Left forelimb (tissue), 1 donor: ENCODE data around the gene LRTM2.
"Not testable (repeated sequence)": the region's sequence is repeated elsewhere in the genome, so short reads cannot be mapped to it uniquely, and the experiment has no call there.

ENCODE experiments used
- DNase-seq: peaks from one replicate; pipeline ENCODE4 v3.0.0-alpha.2; 2018; ENCODE audit warnings: low spot score

LRTM2 gene

GRCh38 chr12:1811281-1811947, 9.0 kb upstream of the LRTM2 start:
- no peak for DNase-seq

GRCh38 chr12:1811948-1812291, 8.4 kb upstream of the LRTM2 start:
- DNase-seq: no peak

- DNase-seq: no peak
Observed at GRCh38 chr12:1812650-1813302, 7.6 kb upstream of the LRTM2 start.

- DNase-seq: no peak
Observed at GRCh38 chr12:1814266-1814665, 6.1 kb upstream of the LRTM2 start.

GRCh38 chr12:1815108-1815507, 5.3 kb upstream of the LRTM2 start:
- DNase-seq: no peak

- DNase-seq: no peak
Observed at GRCh38 chr12:1815814-1816729, 4.3 kb upstream of the LRTM2 start.

GRCh38 chr12:1816730-1817348, 3.5 kb upstream of the LRTM2 start:
- DNase-seq: no peak

- DNase-seq: not testable (repeated sequence)
Observed at GRCh38 chr12:1817928-1818327, 2.4 kb upstream of the LRTM2 start.

- no peak for DNase-seq
Observed at GRCh38 chr12:1819050-1819449, 1.3 kb upstream of the LRTM2 start.

GRCh38 chr12:1819571-1819970, 794 bp upstream of the LRTM2 start:
- DNase-seq: no peak

GRCh38 chr12:1820896-1821291, 529 bp downstream of the LRTM2 start:
- DNase-seq: no peak

- DNase-seq: no peak
Observed at GRCh38 chr12:1821805-1822204, 1.4 kb downstream of the LRTM2 start.

- no peak for DNase-seq
Observed at GRCh38 chr12:1822699-1823098, 2.3 kb downstream of the LRTM2 start.

GRCh38 chr12:1823237-1823636, 2.9 kb downstream of the LRTM2 start:
- DNase-seq: no peak

GRCh38 chr12:1825382-1826102, 5.2 kb downstream of the LRTM2 start:
- DNase-seq: no peak

- no peak for DNase-seq
Observed at GRCh38 chr12:1826401-1826800, 6.0 kb downstream of the LRTM2 start.

GRCh38 chr12:1826867-1827705, 6.7 kb downstream of the LRTM2 start:
- DNase-seq: no peak

GRCh38 chr12:1827826-1828805, 7.8 kb downstream of the LRTM2 start:
- no peak for DNase-seq

- no peak for DNase-seq
Observed at GRCh38 chr12:1828856-1829255, 8.5 kb downstream of the LRTM2 start.
